Tibial nerve (tissue), 4 donors: ENCODE results near the gene RIPOR1.

Source experiments
- EP300 ChIP-seq, 2 donors: sonication (generic); formaldehyde crosslinking; IDR thresholded peaks; one replicate each; pipeline ENCODE4 v1.6.1; 2017; ENCODE audit warnings: antibody characterized with exemption in 2 of 2, mild to moderate bottlenecking in 1 of 2
- TF ChIP-seq, protein P1 (sequence below), 5 experiments: fragments of 200-600 bp in 3 of 5; fragments of 450-650 bp in 2 of 5; sonication (generic) in 3 of 5; IDR thresholded peaks; one replicate each; pipeline ENCODE4 v1.5.1; 2016 to 2019; ENCODE audit warnings: antibody characterized with exemption in 5 of 5, mild to moderate bottlenecking in 3 of 5, moderate library complexity in 2 of 5

GRCh38 chr16:67533024-67533560 is 4.5 kb downstream of the RIPOR1 start:
- TF ChIP-seq, protein P1, sequence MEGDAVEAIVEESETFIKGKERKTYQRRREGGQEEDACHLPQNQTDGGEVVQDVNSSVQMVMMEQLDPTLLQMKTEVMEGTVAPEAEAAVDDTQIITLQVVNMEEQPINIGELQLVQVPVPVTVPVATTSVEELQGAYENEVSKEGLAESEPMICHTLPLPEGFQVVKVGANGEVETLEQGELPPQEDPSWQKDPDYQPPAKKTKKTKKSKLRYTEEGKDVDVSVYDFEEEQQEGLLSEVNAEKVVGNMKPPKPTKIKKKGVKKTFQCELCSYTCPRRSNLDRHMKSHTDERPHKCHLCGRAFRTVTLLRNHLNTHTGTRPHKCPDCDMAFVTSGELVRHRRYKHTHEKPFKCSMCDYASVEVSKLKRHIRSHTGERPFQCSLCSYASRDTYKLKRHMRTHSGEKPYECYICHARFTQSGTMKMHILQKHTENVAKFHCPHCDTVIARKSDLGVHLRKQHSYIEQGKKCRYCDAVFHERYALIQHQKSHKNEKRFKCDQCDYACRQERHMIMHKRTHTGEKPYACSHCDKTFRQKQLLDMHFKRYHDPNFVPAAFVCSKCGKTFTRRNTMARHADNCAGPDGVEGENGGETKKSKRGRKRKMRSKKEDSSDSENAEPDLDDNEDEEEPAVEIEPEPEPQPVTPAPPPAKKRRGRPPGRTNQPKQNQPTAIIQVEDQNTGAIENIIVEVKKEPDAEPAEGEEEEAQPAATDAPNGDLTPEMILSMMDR (IDR thresholded peaks at IDR 0.05): no peak
- TF ChIP-seq EP300 (IDR thresholded peaks at IDR 0.05): no peak
